HepG2 (cell line): ENCODE data around the gene BLOC1S2. TPM values are rescaled to one million over a fixed set of nuclear protein-coding genes. Genes with fewer than 3 reads are reported as not detected.

Source experiments
- ATAC-seq: fragments of 200-7000 bp; cut with Tn5 transposase; 3 replicates; pipeline ENCODE4 v1.9.1; 2020; ENCODE audit warnings: mild to moderate bottlenecking, moderate library complexity
- BruUV-seq: library from RNA; stranded (reverse); fragments of 400-500 nt; replicated peaks from 2 replicates; lab custom pipeline; 2021; lab: Mats Ljungman, UMichigan
- CTCF ChIA-PET: fragments of 300-600 bp; formaldehyde crosslinking; extraction: SDS; loops from one replicate; lab custom pipeline; 2021; ENCODE audit warnings: low total read pairs, inconsistent platforms, low intra/inter-chr PET ratio; lab: Yijun Ruan, JAX
- POLR2A ChIA-PET: fragments of 350-600 bp; sonication (Branson Sonifier 250); formaldehyde crosslinking; loops from one replicate; lab custom pipeline; 2020; ENCODE audit warnings: antibody characterized with exemption, inconsistent platforms; lab: Yijun Ruan, JAX
- DNase-seq: peaks from one replicate; pipeline ENCODE4 v3.0.0-alpha.2; 2015; ENCODE audit warnings: low spot score
- FAIRE-seq: peaks from 3 replicates; lab custom pipeline; 2011; peaks lifted over from hg19 to GRCh38; lab: Jason Lieb, UNC
- H2AFZ ChIP-seq: one replicate; pipeline ENCODE4 v1.6.1; 2011; ENCODE audit warnings: low read length, inconsistent platforms
- H3K27ac ChIP-seq: fragments of 300-600 bp; 3 replicates; pipeline ENCODE4 v1.8.0; 2011; ENCODE audit warnings: mixed run types, mild to moderate bottlenecking, mixed read lengths, low read length, inconsistent platforms; ENCODE audit not compliant: insufficient read depth; ENCODE audit errors: extremely low read length
- H3K27me3 ChIP-seq, 2 experiments: fragments of 200-600 bp in 1 of 2; 2 replicates in 1 of 2; 3 replicates in 1 of 2; pipeline versions ENCODE4 v1.6.0 to v1.8.0; 2011; ENCODE audit warnings: low read length in 2 of 2, mild to moderate bottlenecking in 2 of 2, moderate library complexity in 2 of 2, inconsistent platforms in 1 of 2; ENCODE audit not compliant: insufficient read depth in 2 of 2, control insufficient read depth in 1 of 2
- H3K36me3 ChIP-seq, 2 experiments: fragments of 200-600 bp in 1 of 2; replicated peaks in 1 of 2; 2 replicates in 1 of 2; 3 replicates in 1 of 2; pipeline versions ENCODE4 v1.5.1 to v1.8.0; 2011; ENCODE audit warnings: low read length in 2 of 2, inconsistent platforms in 1 of 2; ENCODE audit not compliant: insufficient read depth in 2 of 2, control insufficient read depth in 1 of 2
- H3K4me1 ChIP-seq: 2 replicates; pipeline ENCODE4 v1.5.1; 2012; ENCODE audit warnings: low read length, inconsistent platforms; ENCODE audit not compliant: insufficient read depth
- H3K4me2 ChIP-seq: 2 replicates; pipeline ENCODE4 v1.6.0; 2011; ENCODE audit warnings: low read depth, low read length, inconsistent platforms
- H3K4me3 ChIP-seq, 3 experiments: fragments of 200-600 bp in 1 of 3; sonication (generic), shearing (Covaris generic) in 1 of 3; replicated peaks in 1 of 3; 2 replicates each; pipeline ENCODE4 v1.5.1; 2011 to 2016; ENCODE audit warnings: low read length in 3 of 3, inconsistent platforms in 2 of 3, low read depth in 2 of 3, mild to moderate bottlenecking in 2 of 3, control low read depth in 1 of 3, mixed read lengths in 1 of 3; ENCODE audit not compliant: insufficient read depth in 1 of 3
- H3K79me2 ChIP-seq: one replicate; pipeline ENCODE4 v1.6.1; 2011; ENCODE audit warnings: low read length, inconsistent platforms; ENCODE audit not compliant: insufficient read depth
- H3K9ac ChIP-seq: 2 replicates; pipeline ENCODE4 v1.6.0; 2011; ENCODE audit warnings: mild to moderate bottlenecking, low read depth, low read length, inconsistent platforms; ENCODE audit not compliant: insufficient read depth
- H3K9me3 ChIP-seq: 2 replicates; pipeline ENCODE4 v1.5.1; 2012; ENCODE audit warnings: mild to moderate bottlenecking, low read length
- H4K20me1 ChIP-seq: 2 replicates; pipeline ENCODE4 v1.6.0; 2011; ENCODE audit warnings: inconsistent platforms, mild to moderate bottlenecking, low read length, moderate library complexity; ENCODE audit not compliant: insufficient read depth
- GABPA ChIP-seq, 2 experiments: IDR thresholded peaks; 2 replicates each; pipeline ENCODE4 v1.6.1; 2011 to 2016; ENCODE audit warnings: low read depth in 2 of 2, low read length in 1 of 2, missing biosample characterization in 1 of 2, missing genetic modification characterization in 1 of 2
- GTF2F1 ChIP-seq: fragments of 150-350 bp; IDR thresholded peaks from 2 replicates; pipeline ENCODE4 v1.6.1; 2014; ENCODE audit warnings: low read length
- MXD4 ChIP-seq: IDR thresholded peaks from 2 replicates; pipeline ENCODE4 v1.6.1; 2016; ENCODE audit warnings: mild to moderate bottlenecking, missing biosample characterization, missing genetic modification reagents
- SCMH1 ChIP-seq: sonication (generic); formaldehyde crosslinking; IDR thresholded peaks from 2 replicates; pipeline ENCODE4 v1.9.0; 2021; ENCODE audit warnings: missing genetic modification reagents, mild to moderate bottlenecking, borderline replicate concordance
- SNAPC2 ChIP-seq: sonication (generic); formaldehyde crosslinking; IDR thresholded peaks from 2 replicates; pipeline ENCODE4 v1.8.1; 2022; ENCODE audit warnings: mild to moderate bottlenecking, missing genetic modification reagents
- SOX6 ChIP-seq, 2 experiments: fragments of 450-650 bp in 1 of 2; sonication (generic) in 1 of 2; formaldehyde crosslinking in 1 of 2; IDR thresholded peaks; 2 replicates each; pipeline versions ENCODE4 v1.4.0 to v1.6.1; 2017 to 2020; ENCODE audit warnings: antibody characterized with exemption in 1 of 2, mild to moderate bottlenecking in 1 of 2, missing genetic modification reagents in 1 of 2
- TCF7 ChIP-seq: sonication (generic); IDR thresholded peaks from 2 replicates; pipeline ENCODE4 v1.6.1; 2016; ENCODE audit warnings: antibody characterized with exemption, low read depth
- ZNF746 ChIP-seq: sonication (generic); formaldehyde crosslinking; IDR thresholded peaks from 2 replicates; pipeline ENCODE4 v1.8.0; 2022; ENCODE audit warnings: mild to moderate bottlenecking, missing genetic modification reagents
- ZNF766 ChIP-seq: sonication (generic); formaldehyde crosslinking; IDR thresholded peaks from 2 replicates; pipeline ENCODE4 v1.5.0; 2020; ENCODE audit warnings: missing genetic modification reagents, borderline replicate concordance
- WGBS: methylation state at CpG from one replicate; pipeline ENCODE4 v1.1.6; 2017; ENCODE audit warnings: low lambda C conversion rate; 5-methylcytosine and 5-hydroxymethylcytosine counted together
- in situ Hi-C: cut with HindIII; loops from 2 replicates; pipeline ENCODE4 v1.10.0; 2017; ENCODE audit warnings: low pct_unique_long_range_greater_than_20kb; ENCODE audit not compliant: extremely low pct_ligation_motif_present
- intact Hi-C: fragments of 100-400 bp; cut with micrococcal nuclease; formaldehyde crosslinking; loops from one replicate; pipeline ENCODE4 v1.10.0; 2022; ENCODE audit not compliant: unreplicated experiment
- polyA plus RNA-seq, 8 experiments: library from polyadenylated mRNA; depleted of rRNA in 3 of 8; stranded (reverse) in 7 of 8; unstranded in 1 of 8; fragments of >200 nt; fragmentation: Illumina TruSeq in 4 of 8; extraction: Trizol in 4 of 8; gene quantifications; 2 replicates each; pipeline versions ENCODE4 v1.2.1 to v1.2.3, GENCODE V29; 2011 to 2016; ENCODE audit warnings: low read depth in 4 of 8, missing spikeins in 1 of 8, mixed read lengths in 1 of 8; ENCODE audit not compliant: insufficient read depth in 1 of 8
- total RNA-seq, 5 experiments: library from RNA; depleted of rRNA; stranded (reverse); fragments of >200 nt; fragmentation: Illumina TruSeq; extraction: Trizol; gene quantifications; 2 replicates each; pipeline ENCODE4 v1.2.3, GENCODE V29; 2016; ENCODE audit warnings: low read depth in 1 of 5
- TF ChIP-seq, protein P1 (sequence below): sonication (generic); formaldehyde crosslinking; IDR thresholded peaks from 2 replicates; pipeline ENCODE4 v1.4.0; 2020; ENCODE audit warnings: missing genetic modification reagents, borderline replicate concordance
- TF ChIP-seq, protein P2 (sequence below): IDR thresholded peaks from 2 replicates; pipeline ENCODE4 v1.6.1; 2016

BLOC1S2 gene
- total and polyA plus RNA-seq, 2 of the 13 experiments (the other 11 are each of a cell fraction or from before 2014, with no cell fraction given) = 22.3 to 64.4 TPM

DNA sequence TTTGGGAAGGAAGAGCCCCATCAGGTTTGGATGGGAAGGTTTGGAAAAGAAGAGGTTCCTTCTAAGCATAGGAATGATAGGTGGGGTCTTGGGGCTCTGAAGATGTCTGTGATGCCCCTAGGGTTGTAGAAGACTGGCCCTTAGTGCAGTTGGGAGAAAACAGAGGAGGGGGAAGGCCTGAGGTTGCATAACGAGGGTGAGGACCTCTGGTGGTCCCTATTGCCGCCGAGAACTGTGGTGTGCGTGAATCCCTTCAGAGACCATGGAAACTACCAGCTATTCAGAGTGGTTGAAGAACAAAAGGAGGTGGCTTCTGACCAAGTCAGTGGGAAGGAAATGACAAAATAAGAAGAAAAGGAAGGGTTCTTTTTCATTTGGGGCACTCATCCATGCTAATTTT lies 46.6 kb upstream of the BLOC1S2 start:
- peaks cover 15% of the 10 kb centered on the region for H3K4me1 ChIP-seq
- H4K20me1 ChIP-seq = no peaks in the 10 kb centered on the region
- WGBS = 55% methylated on average over 4 of the region's 4 CpGs
- H3K4me3 ChIP-seq = no peak overlapping the region
- H3K4me2 ChIP-seq = no peak overlapping the region
- H3K9ac ChIP-seq = no peak overlapping the region
- CTCF ChIA-PET = no interaction called here
- no peak overlapping the region for H2AFZ ChIP-seq
- BruUV-seq = no TSS peak
- no peaks in the 10 kb centered on the region for H3K79me2 ChIP-seq
- DNase-seq (no peak), ATAC-seq (no peak), FAIRE-seq (no peak)
- no peak overlapping the region for H3K27ac ChIP-seq
- intact Hi-C loops = no loop called here
- no peaks in the 10 kb centered on the region for H3K36me3 ChIP-seq
- POLR2A ChIA-PET = interaction anchor here (1.1 kb wide), 1 partner anchor 40 kb away, joined by 3 read pairs; no protein-coding TSS in a partner anchor
- no peak for TF ChIP-seq MXD4 (CRISPR knock-in tag)
- no peak for TF ChIP-seq SCMH1 (CRISPR knock-in tag)
- TF ChIP-seq SOX6 (IDR thresholded peaks at IDR 0.05) = no peak
- no peak for TF ChIP-seq SOX6 (CRISPR knock-in tag; IDR thresholded peaks at IDR 0.05)
- TF ChIP-seq, protein P1, sequence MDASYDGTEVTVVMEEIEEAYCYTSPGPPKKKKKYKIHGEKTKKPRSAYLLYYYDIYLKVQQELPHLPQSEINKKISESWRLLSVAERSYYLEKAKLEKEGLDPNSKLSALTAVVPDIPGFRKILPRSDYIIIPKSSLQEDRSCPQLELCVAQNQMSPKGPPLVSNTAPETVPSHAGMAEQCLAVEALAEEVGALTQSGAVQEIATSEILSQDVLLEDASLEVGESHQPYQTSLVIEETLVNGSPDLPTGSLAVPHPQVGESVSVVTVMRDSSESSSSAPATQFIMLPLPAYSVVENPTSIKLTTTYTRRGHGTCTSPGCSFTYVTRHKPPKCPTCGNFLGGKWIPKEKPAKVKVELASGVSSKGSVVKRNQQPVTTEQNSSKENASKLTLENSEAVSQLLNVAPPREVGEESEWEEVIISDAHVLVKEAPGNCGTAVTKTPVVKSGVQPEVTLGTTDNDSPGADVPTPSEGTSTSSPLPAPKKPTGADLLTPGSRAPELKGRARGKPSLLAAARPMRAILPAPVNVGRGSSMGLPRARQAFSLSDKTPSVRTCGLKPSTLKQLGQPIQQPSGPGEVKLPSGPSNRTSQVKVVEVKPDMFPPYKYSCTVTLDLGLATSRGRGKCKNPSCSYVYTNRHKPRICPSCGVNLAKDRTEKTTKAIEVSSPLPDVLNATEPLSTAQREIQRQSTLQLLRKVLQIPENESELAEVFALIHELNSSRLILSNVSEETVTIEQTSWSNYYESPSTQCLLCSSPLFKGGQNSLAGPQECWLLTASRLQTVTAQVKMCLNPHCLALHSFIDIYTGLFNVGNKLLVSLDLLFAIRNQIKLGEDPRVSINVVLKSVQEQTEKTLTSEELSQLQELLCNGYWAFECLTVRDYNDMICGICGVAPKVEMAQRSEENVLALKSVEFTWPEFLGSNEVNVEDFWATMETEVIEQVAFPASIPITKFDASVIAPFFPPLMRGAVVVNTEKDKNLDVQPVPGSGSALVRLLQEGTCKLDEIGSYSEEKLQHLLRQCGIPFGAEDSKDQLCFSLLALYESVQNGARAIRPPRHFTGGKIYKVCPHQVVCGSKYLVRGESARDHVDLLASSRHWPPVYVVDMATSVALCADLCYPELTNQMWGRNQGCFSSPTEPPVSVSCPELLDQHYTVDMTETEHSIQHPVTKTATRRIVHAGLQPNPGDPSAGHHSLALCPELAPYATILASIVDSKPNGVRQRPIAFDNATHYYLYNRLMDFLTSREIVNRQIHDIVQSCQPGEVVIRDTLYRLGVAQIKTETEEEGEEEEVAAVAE (CRISPR knock-in tag) = no peak
- TF ChIP-seq GABPA (IDR thresholded peaks at IDR 0.05; ENCODE audit: low read depth, low read length) = no peak
- TF ChIP-seq GABPA (CRISPR knock-in tag; IDR thresholded peaks at IDR 0.05; ENCODE audit: low read depth) = no peak
- no peak for TF ChIP-seq ZNF746 (CRISPR knock-in tag)
- no peak for TF ChIP-seq TCF7
- TF ChIP-seq ZNF766 = no peak
- TF ChIP-seq, protein P2, sequence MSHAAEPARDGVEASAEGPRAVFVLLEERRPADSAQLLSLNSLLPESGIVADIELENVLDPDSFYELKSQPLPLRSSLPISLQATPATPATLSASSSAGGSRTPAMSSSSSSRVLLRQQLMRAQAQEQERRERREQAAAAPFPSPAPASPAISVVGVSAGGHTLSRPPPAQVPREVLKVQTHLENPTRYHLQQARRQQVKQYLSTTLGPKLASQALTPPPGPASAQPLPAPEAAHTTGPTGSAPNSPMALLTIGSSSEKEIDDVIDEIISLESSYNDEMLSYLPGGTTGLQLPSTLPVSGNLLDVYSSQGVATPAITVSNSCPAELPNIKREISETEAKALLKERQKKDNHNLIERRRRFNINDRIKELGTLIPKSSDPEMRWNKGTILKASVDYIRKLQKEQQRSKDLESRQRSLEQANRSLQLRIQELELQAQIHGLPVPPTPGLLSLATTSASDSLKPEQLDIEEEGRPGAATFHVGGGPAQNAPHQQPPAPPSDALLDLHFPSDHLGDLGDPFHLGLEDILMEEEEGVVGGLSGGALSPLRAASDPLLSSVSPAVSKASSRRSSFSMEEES (CRISPR knock-in tag) = no peak
- no peak for TF ChIP-seq SNAPC2 (CRISPR knock-in tag)
- no peak for TF ChIP-seq GTF2F1
- H3K27me3 ChIP-seq = peaks cover 0 to 17% of the 10 kb centered on the region in 2 experiments; a peak in 2 of 5 replicates
- in situ Hi-C loops = loop anchor here (25.0 kb wide), 1 partner anchor 554 kb away; no protein-coding TSS in a partner anchor
- no peaks in the 10 kb centered on the region for H3K9me3 ChIP-seq
